Middle frontal gyrus (tissue), 1 donor: Measurements from ENCODE around the gene ZNF33A.
"Not testable (repeated sequence)": the region's sequence is repeated elsewhere in the genome, so short reads cannot be mapped to it uniquely, and the experiment has no call there.

ENCODE experiments used
- DNase-seq: peaks from one replicate; pipeline ENCODE4 v3.0.0-alpha.2; 2015; ENCODE audit warnings: low spot score; ENCODE audit errors: extremely low spot score

Gene ZNF33A

GRCh38 chr10:38045129-38045528, 34.7 kb downstream of the ZNF33A start:
- DNase-seq = no peak

GRCh38 chr10:38047666-38048065, 37.2 kb downstream of the ZNF33A start:
- DNase-seq = no peak

DNA sequence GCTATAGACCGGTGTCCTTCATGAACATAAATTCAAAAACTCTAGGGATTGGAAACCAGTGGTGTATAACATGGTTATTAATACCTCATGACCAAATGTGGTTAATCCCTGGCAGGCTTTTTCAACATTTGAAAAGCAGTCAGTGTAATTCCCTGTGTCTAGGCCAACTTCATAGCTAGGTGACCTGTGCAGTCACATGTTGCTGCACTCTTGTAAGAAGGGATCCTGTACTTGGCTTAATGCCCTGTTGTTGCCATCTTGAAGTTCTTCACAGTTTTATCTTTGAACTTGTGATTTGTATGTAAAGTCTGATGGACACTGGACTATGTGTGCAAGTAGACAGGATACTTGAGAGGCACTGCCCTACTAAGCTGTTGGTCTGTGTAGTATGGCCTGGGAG, 39.7 kb downstream of the ZNF33A start:
- no peak for DNase-seq

DNA sequence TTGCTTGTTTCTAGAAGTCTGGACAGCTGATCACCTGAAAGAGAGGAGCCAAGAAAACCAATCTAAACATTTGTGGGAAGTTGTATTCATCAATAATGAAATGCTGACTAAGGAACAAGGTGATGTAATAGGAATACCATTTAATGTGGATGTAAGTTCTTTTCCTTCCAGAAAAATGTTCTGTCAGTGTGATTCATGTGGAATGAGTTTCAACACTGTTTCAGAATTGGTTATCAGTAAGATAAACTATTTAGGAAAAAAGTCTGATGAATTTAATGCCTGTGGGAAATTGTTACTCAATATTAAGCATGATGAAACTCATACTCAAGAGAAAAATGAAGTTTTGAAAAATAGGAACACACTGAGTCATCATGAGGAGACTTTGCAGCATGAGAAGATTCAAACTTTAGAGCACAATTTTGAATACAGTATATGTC, 43.9 kb downstream of the ZNF33A start:
- no peak for DNase-seq

DNA sequence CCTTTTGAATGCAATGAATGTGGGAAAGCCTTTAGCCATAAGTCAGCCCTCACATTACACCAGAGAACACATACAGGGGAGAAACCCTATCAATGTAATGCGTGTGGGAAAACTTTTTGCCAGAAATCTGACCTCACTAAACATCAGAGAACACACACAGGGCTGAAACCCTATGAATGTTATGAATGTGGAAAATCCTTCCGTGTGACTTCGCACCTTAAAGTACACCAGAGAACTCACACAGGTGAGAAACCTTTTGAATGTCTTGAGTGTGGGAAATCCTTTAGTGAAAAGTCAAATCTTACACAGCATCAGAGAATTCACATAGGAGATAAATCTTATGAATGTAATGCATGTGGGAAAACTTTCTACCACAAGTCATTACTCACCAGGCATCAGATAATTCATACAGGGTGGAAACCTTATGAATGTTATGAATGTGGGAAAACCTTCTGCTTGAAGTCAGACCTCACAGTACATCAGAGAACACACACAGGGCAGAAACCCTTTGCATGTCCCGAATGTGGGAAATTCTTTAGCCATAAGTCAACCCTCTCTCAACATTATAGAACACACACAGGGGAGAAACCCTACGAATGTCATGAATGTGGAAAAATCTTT, 44.9 kb downstream of the ZNF33A start:
- not testable (repeated sequence) for DNase-seq

- DNase-seq = not testable (repeated sequence)
Measured at GRCh38 chr10:38069663-38070062, 59.2 kb downstream of the ZNF33A start.

DNA sequence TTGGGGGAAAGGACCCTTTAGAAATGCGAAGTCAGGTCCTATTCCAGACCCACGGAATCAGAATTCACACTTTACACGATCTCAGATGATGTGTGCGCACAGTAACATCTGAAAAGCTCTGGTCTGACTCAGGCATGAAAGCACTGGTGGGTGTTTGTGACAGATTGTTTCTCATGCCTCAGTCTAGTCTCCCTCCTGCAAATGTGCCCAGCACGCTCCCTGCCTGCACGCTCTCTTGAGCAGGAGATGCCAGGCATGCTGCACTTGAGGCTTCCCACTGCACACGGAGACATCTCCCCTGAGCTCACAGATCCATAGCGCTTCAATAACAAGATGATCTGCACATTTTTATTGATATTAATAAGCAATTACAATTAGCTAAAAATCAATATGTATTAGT, 60.0 kb downstream of the ZNF33A start:
- no peak for DNase-seq

GRCh38 chr10:38072552-38072951, 62.1 kb downstream of the ZNF33A start:
- DNase-seq = no peak

DNA sequence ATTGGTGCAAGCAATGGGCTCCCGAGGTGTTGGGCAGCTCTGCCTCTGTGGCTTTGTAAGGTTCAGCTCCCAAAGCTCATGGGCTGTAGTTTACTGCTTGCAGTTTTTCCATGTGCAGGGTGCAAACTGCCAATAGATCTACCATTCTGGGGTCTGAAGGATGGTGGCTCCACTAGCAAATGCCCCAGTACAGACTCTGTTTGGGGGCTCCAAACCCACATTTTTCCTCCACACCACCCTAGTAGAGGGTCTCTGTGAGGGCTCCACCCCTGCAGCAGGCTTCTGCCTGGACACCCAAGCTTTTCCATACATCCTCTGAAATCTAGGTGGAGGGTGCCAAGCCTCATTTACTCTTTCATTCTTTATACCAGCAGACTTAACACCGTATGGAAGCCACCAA, 66.2 kb downstream of the ZNF33A start:
- DNase-seq = no peak

DNA sequence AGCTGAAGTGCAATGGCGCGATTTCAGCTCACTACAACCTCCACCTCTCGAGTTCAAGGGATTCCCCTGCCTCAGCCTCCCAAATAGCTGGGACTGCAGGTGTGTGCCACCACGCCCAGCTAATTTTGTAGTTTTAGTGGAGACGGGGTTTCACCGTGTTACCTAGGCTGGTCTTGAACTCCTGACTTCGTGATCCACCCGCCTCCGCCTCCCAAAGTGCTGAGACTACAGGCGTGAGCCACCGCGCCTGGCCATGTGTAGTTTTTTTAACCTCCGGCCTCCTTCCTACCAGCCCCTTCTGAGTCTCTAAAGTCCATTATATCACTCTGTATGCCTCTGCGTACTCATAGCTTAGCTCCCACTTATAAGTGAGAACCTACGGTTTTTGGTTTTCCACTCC, 82.8 kb downstream of the ZNF33A start:
- not testable (repeated sequence) for DNase-seq

DNA sequence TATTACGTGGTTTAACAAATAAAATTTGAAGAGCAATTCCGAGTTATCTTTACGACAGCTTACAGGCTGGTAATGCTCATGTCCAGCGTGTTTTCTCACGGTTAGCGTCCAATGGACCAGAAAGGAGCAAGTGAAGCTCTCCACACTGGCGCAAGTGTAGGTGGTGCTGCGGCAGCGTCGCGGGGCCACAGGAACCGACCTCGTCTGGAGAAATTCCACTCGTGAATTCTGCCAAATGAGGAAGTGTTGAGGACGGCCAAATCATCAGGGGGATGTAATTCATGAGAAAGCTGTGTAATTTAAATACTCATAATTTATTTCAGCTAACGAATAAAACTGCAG, 83.3 kb downstream of the ZNF33A start:
- DNase-seq = no peak

DNA sequence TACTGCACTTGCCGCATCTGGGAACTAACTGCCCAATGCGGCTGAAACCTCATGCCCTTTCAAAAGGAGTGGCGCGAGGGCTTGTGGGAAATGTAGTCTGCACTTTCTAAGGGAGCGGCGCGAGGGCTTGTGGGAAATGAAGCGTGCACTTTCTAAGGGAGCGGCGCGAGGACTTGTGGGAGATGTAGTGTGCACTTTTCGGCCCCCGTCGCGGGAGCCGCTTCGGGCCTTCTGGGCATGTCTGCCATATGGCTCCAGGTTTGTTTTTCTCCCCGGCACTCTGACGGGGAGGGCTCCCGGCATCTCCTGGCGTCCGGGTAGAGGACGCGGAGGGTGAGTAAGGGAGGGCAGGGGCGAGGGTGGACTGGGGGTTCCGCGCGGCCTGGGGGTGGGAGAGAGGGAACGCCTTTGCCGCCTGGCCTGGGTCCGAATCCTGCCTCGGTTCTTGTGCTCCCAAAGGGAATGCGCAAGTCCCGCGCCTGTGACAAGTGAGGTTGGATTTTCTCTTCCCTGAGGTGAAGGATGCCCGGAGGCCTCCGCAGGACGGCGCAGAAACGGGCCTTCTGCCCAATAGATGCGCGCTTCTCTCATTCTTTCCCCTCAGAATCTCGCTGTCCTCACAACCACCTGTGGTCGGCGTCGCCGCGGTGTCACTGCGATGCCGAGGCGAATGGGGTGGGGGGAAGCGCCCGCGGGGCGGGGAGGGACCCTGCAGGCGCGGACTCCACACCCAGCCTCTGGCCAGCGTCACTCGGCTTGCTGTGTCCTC, 83.9 kb downstream of the ZNF33A start, which contains the start of gene ZNF37A:
Gene ZNF37A (plus strand): TSS at position 180 of the 769 bp plus-strand sequence. CDS start 2,281 bp downstream, outside the sequence.
- peak; percentile 95 for DNase-seq

DNA sequence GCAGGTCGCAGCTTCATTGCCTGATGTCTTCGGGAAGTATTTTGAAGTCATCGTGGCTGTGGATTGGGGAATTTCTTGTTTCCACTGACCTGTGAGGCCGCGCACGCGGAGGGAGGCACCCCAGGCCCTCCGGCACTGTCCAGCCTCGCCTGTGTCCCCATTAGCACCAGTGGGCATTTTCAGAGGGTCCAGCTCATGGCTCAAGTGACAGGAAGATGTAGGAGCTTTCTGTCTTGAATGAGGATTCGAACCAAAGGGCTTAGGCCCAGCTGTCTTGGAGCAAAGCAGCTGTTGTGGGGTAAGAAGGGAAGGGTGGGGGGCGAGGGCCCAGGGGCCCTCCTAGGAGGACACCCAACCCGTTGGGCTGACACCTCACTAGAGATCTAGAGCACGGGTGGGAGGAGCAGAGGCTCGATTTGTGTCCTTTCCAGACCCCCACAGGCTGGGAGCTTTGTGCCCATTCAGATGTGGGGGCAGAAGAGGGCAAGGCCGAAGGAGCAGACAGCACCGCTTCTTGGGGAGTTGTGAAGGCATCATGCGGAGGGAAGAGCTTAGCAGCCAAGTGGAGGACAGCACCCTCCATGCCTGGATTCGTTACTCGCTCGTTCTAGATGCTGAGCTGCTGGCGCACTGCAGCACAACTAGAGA, 84.6 kb downstream of the ZNF33A start:
- no peak for DNase-seq

- no peak for DNase-seq
Measured at GRCh38 chr10:38102880-38103279, 92.4 kb downstream of the ZNF33A start.

GRCh38 chr10:38103756-38104155, 93.3 kb downstream of the ZNF33A start:
- no peak for DNase-seq

DNA sequence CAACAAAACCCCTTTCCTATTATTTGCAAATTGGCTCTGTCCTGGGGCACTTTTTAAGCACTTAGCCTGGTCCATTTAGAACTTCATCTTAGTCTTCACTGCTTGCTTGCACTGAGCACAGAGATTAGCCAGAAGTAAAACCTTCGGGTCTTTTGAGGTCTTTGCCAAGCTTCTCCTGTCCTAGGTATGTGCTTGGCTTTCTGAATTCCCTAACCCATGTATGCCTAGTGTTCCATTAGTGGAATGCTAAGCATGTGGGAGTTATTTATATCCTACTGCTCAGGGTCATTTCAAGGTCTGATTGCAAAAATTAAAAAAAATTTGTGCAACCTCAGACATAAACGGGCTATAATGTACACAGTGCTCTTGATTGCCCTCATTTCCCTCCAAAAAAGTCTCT, 101.7 kb downstream of the ZNF33A start:
- no peak for DNase-seq
